Neural progenitor cell (in vitro differentiated cells): ENCODE results near the gene IER3. TPM values are rescaled to one million over a fixed set of nuclear protein-coding genes. Genes with fewer than 3 reads are reported as not detected.

Experiments
- DNase-seq: peaks from one replicate; pipeline ENCODE4 v3.0.0-alpha.2; 2016; ENCODE audit warnings: low spot score
- H2AFZ ChIP-seq: fragments of 200-600 bp; sonication (generic); replicated peaks from 2 replicates; pipeline ENCODE4 v1.6.1; 2016; ENCODE audit warnings: antibody characterized with exemption
- H3F3A ChIP-seq: fragments of 200-600 bp; sonication (generic); 2 replicates; pipeline ENCODE4 v1.6.1; 2016; ENCODE audit warnings: antibody characterized with exemption, low read depth
- H3K27ac ChIP-seq: fragments of 200-600 bp; sonication (generic); 2 replicates; pipeline ENCODE4 v1.5.1; 2016; ENCODE audit warnings: mild to moderate bottlenecking
- H3K27me3 ChIP-seq: fragments of 200-600 bp; sonication (generic); 2 replicates; pipeline ENCODE4 v1.6.1; 2016; ENCODE audit warnings: mild to moderate bottlenecking, moderate library complexity
- H3K36me3 ChIP-seq: fragments of 200-600 bp; sonication (generic); 2 replicates; pipeline ENCODE4 v1.5.1; 2016
- H3K4me1 ChIP-seq: fragments of 200-600 bp; sonication (generic); 2 replicates; pipeline ENCODE4 v1.6.1; 2016; ENCODE audit warnings: mixed run types
- H3K4me2 ChIP-seq: fragments of 200-600 bp; sonication (generic); 2 replicates; pipeline ENCODE4 v1.6.1; 2016
- H3K4me3 ChIP-seq: fragments of 200-600 bp; sonication (generic); 2 replicates; pipeline ENCODE4 v1.5.1; 2016
- H3K79me2 ChIP-seq: fragments of 200-600 bp; sonication (generic); 2 replicates; pipeline ENCODE4 v1.6.1; 2016; ENCODE audit warnings: low read depth
- H3K9ac ChIP-seq: fragments of 200-600 bp; sonication (generic); 2 replicates; pipeline ENCODE4 v1.6.1; 2016
- H3K9me3 ChIP-seq: fragments of 200-600 bp; sonication (generic); 2 replicates; pipeline ENCODE4 v1.5.1; 2016; ENCODE audit warnings: low read depth
- H4K20me1 ChIP-seq: fragments of 200-600 bp; sonication (generic); 2 replicates; pipeline ENCODE4 v1.6.1; 2016; ENCODE audit warnings: low read depth
- H3K27ac Mint-ChIP-seq: 3 replicates; pipeline ENCODE4 v1.8.0; 2021; ENCODE audit warnings: mixed read lengths
- H3K27me3 Mint-ChIP-seq: 2 replicates; pipeline ENCODE4 v1.8.0; 2022; ENCODE audit warnings: low read depth, mild to moderate bottlenecking, inconsistent platforms, moderate library complexity, mixed read lengths; ENCODE audit not compliant: insufficient read depth
- H3K36me3 Mint-ChIP-seq: 3 replicates; pipeline ENCODE4 v1.8.0; 2021; ENCODE audit warnings: mixed read lengths
- H3K4me1 Mint-ChIP-seq: 3 replicates; pipeline ENCODE4 v1.8.0; 2021; ENCODE audit warnings: mixed read lengths
- H3K4me3 Mint-ChIP-seq: 3 replicates; pipeline ENCODE4 v1.8.0; 2021; ENCODE audit warnings: mild to moderate bottlenecking, moderate library complexity, mixed read lengths
- H3K9me3 Mint-ChIP-seq: 3 replicates; pipeline ENCODE4 v1.8.0; 2020; ENCODE audit warnings: mixed read lengths
- CTCF ChIP-seq: fragments of 200-600 bp; sonication (generic); IDR thresholded peaks from 2 replicates; pipeline ENCODE4 v1.5.1; 2017; ENCODE audit warnings: antibody characterized with exemption, mild to moderate bottlenecking
- EZH2 ChIP-seq: fragments of 200-600 bp; sonication (generic); IDR thresholded peaks from 2 replicates; pipeline ENCODE4 v1.6.1; 2017; ENCODE audit warnings: antibody characterized with exemption, mild to moderate bottlenecking, moderate library complexity
- EZH2phosphoT487 ChIP-seq: fragments of 200-600 bp; sonication (generic); IDR thresholded peaks from 2 replicates; pipeline ENCODE4 v1.6.1; 2017; ENCODE audit warnings: antibody characterized with exemption
- total RNA-seq: library from RNA; depleted of rRNA; stranded (reverse); fragments of >200 nt; gene quantifications from 2 replicates; pipeline ENCODE4 v1.2.3, GENCODE V29; 2015; ENCODE audit warnings: low replicate concordance

IER3 gene
- total RNA-seq, 1 donor from 2014 or later = 2.0 TPM

- TF ChIP-seq EZH2 = no peak
- no peak for TF ChIP-seq EZH2phosphoT487
- no peak for TF ChIP-seq CTCF
- H3K27me3 ChIP-seq = no peaks in the 10 kb centered on the region
- Mint-ChIP-seq H3K27me3 (peaks cover 11% of the 10 kb centered on the region), H3K9me3 (peaks cover 10% of the 10 kb centered on the region), H3K4me1 (peaks cover 17% of the 10 kb centered on the region), H3K27ac (no peak overlapping the region), H3K36me3 (no peaks in the 10 kb centered on the region), H3K4me3 (no peak overlapping the region)
- no peaks in the 10 kb centered on the region for H4K20me1 ChIP-seq
- no peak overlapping the region for H2AFZ ChIP-seq
- H3K79me2 ChIP-seq = no peaks in the 10 kb centered on the region
- peaks cover 4% of the 10 kb centered on the region for H3K4me1 ChIP-seq
- no peak overlapping the region for H3K4me2 ChIP-seq
- no peak overlapping the region for H3K27ac ChIP-seq
- H3K36me3 ChIP-seq = no peaks in the 10 kb centered on the region
- no peak overlapping the region for H3K9ac ChIP-seq
- no peaks in the 10 kb centered on the region for H3F3A ChIP-seq
- no peaks in the 10 kb centered on the region for H3K9me3 ChIP-seq
- no peak overlapping the region for H3K4me3 ChIP-seq
- no peak for DNase-seq
These were observed 36.2 kb upstream of the IER3 start for GRCh38 chr6:30780642-30780920.

GRCh38 chr6:30779850-30780641 lies 35.7 kb upstream of the IER3 start:
- Histone ChIP-seq H3K79me2 (no peaks in the 10 kb centered on the region), H2AFZ (no peak overlapping the region), H3K36me3 (no peaks in the 10 kb centered on the region), H3K4me1 (peaks cover 4% of the 10 kb centered on the region), H3K27ac (no peak overlapping the region), H3K9ac (no peak overlapping the region), H3K27me3 (no peaks in the 10 kb centered on the region), H3K9me3 (no peaks in the 10 kb centered on the region), H3K4me2 (no peak overlapping the region), H3F3A (no peaks in the 10 kb centered on the region), H4K20me1 (no peaks in the 10 kb centered on the region), H3K4me3 (no peak overlapping the region)
- DNase-seq = no peak
- no peak for TF ChIP-seq EZH2
- no peak for TF ChIP-seq CTCF
- TF ChIP-seq EZH2phosphoT487 = no peak
- peaks cover 8% of the 10 kb centered on the region for H3K9me3 Mint-ChIP-seq
- no peaks in the 10 kb centered on the region for H3K36me3 Mint-ChIP-seq
- no peak overlapping the region for H3K4me3 Mint-ChIP-seq
- peaks cover 11% of the 10 kb centered on the region for H3K27me3 Mint-ChIP-seq
- no peak overlapping the region for H3K27ac Mint-ChIP-seq
- H3K4me1 Mint-ChIP-seq = peaks cover 17% of the 10 kb centered on the region

GRCh38 chr6:30778001-30778635 lies 33.8 kb upstream of the IER3 start:
- no peak for DNase-seq
- no peak overlapping the region for H3K27ac Mint-ChIP-seq
- H3K4me1 ChIP-seq = peaks cover 4% of the 10 kb centered on the region
- H3K4me1 Mint-ChIP-seq = peaks cover 22% of the 10 kb centered on the region
- no peak overlapping the region for H3K4me2 ChIP-seq
- no peaks in the 10 kb centered on the region for H3K36me3 Mint-ChIP-seq
- H3K4me3 Mint-ChIP-seq = no peak overlapping the region
- no peaks in the 10 kb centered on the region for H3K36me3 ChIP-seq
- no peaks in the 10 kb centered on the region for H3K27me3 ChIP-seq
- H3K27me3 Mint-ChIP-seq = peaks cover 13% of the 10 kb centered on the region
- no peak overlapping the region for H3K9ac ChIP-seq
- no peak overlapping the region for H3K27ac ChIP-seq
- H3K9me3 Mint-ChIP-seq = peaks cover 7% of the 10 kb centered on the region
- H3K4me3 ChIP-seq = no peak overlapping the region
- H3F3A ChIP-seq = no peaks in the 10 kb centered on the region
- H3K9me3 ChIP-seq = no peaks in the 10 kb centered on the region
- no peaks in the 10 kb centered on the region for H4K20me1 ChIP-seq
- no peaks in the 10 kb centered on the region for H3K79me2 ChIP-seq
- no peak for TF ChIP-seq CTCF
- no peak for TF ChIP-seq EZH2
- TF ChIP-seq EZH2phosphoT487 = no peak
- H2AFZ ChIP-seq = no peak overlapping the region
